GM21529 (cell line): ENCODE measurements around the gene CST9.

Experiments
- ATAC-seq: cut with Tn5 transposase; IDR thresholded peaks from one replicate; pipeline ENCODE4 v1.9.1; 2021; ENCODE audit not compliant: unreplicated experiment

Gene CST9

DNA sequence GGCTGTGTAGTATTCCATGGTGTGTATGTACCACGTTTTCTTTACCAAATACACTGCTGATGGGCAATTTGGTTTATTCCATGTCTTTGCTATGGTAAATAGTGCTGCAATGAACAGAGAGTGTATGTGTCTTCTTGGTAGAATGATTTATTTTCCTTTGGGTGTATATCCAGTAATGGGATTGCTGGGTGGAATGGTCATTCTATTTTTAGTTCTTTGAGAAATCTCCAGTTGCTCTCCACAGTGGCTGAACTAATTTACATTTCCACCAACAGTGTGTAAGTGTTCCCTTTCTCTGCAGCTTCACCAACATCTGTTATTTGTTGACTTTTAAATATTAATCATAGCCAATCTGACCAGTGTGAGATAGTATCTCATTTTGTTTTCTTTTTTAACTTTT, 51.3 kb downstream of the CST9 start:
- ATAC-seq = no peak
